Measurements from ENCODE around the gene GSAP. TPM values are rescaled to one million over a fixed set of nuclear protein-coding genes. Genes with fewer than 3 reads are reported as not detected.

GSAP gene
- total and polyA plus RNA-seq, 2 donors (not counting 3 experiments of a cell fraction or from before 2014, with no cell fraction given), result 2.3 to 5.8 TPM

DNA sequence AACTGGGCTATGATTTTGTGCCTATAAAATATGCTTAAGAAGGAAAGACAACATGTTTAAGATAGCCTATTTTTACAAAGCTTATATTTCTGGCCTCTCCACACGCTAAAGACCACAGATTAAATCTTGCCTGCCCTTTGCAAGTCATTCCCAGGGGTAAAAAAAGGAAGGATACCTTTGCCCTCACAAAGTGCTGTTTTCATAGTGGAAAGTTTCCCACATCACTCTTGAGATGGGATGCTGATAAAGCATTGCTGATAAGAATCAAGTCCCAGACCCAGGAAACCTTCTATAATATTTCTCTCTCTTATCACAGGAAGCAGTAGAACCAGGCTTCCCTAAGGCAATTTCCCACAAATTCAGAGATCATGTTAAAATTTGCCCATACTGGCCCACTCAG lies 56.5 kb downstream of the GSAP start:
- Histone ChIP-seq H3K9ac (replicated peaks; ENCODE audit: extremely low read depth, insufficient read depth, low read length) (no peak overlapping the region), H4K20me1 (replicated peaks; ENCODE audit: control insufficient read depth, extremely low read depth, insufficient read depth, low read length) (no peaks in the 10 kb centered on the region), H3K9me3 (replicated peaks; ENCODE audit: control insufficient read depth, insufficient read depth, low read length) (no peaks in the 10 kb centered on the region), H3K79me2 (ENCODE audit: control insufficient read depth, insufficient read depth, low read length) (no peaks in the 10 kb centered on the region), H2AFZ (ENCODE audit: low read depth, low read length) (no peak overlapping the region), H3K36me3 (ENCODE audit: control insufficient read depth in 2 of 2, extremely low read depth in 1 of 2, insufficient read depth in 2 of 2, low read length in 2 of 2) (no peaks in the 10 kb centered on the region), H3K4me2 (ENCODE audit: insufficient read depth, low read length) (no peak overlapping the region), H3K27ac (ENCODE audit: insufficient read depth, low read depth, low read length) (no peak overlapping the region), H3K4me3 (replicated peaks in 1 of 3; ENCODE audit: insufficient read depth in 1 of 3, low read depth in 1 of 3, low read length in 3 of 3) (no peak overlapping the region), H3K4me1 (ENCODE audit: control insufficient read depth, extremely low read depth, insufficient read depth, low read length) (peaks cover 9% of the 10 kb centered on the region), H3K9me1 (replicated peaks; ENCODE audit: control insufficient read depth, extremely low read depth, insufficient read depth, low read length) (no peaks in the 10 kb centered on the region), H3K27me3 (ENCODE audit: control insufficient read depth in 2 of 2, insufficient read depth in 2 of 2, low read length in 2 of 2) (no peaks in the 10 kb centered on the region)
- dilution Hi-C loops (cut with MboI; ENCODE audit: extremely low pct_ligation_motif_present, low sequenced_read_pairs), result no loop called here
- ChIA-PET CTCF (interaction anchor here (0.9 to 1.2 kb wide), 2 partner anchors 9 to 11 kb away, joined by 3 to 4 read pairs; no protein-coding TSS in a partner anchor), POLR2A (no interaction called here)
- no TSS peak for BruUV-seq (replicated peaks)
- FAIRE-seq (no peak), DNase-seq (ENCODE audit: low read depth, low spot score) (peak; percentile 44)
- no peak for TF ChIP-seq POLR2AphosphoS5 (IDR thresholded peaks at IDR 0.05; ENCODE audit: insufficient read depth, low read depth, low read length)
- TF ChIP-seq, protein P1, sequence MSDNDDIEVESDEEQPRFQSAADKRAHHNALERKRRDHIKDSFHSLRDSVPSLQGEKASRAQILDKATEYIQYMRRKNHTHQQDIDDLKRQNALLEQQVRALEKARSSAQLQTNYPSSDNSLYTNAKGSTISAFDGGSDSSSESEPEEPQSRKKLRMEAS (IDR thresholded peaks at IDR 0.05; ENCODE audit: insufficient read depth, insufficient read length), result no peak
- TF ChIP-seq MYC (IDR thresholded peaks at IDR 0.05; ENCODE audit: low read depth, low read length), result no peak
- peak; percentile 57 for TF ChIP-seq GATA2 (IDR thresholded peaks at IDR 0.05; ENCODE audit: insufficient read depth, insufficient read length, low read depth, low read length)
- intact Hi-C loops (cut with micrococcal nuclease), result no loop called here

DNA sequence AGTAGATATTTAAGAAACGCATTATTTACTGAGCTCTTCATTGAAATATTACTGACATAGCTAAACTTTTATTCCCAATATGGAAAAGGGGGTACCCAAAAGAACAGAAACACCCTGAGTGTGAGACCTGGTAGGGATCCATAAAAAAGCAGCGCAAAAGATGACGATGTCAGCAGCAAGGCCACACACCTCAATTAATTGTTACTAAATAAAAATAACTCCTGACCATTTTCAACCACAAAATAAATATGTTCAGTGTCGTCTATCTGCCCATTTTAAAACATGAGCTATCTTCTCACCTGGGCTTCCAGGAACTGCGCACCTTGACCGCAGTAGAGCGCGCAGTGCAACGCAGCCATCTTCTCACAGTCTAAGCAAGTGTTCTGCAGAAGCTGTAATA lies 61.2 kb downstream of the GSAP start:
- no TSS peak for BruUV-seq (replicated peaks)
- Histone ChIP-seq H3K4me1 (ENCODE audit: control insufficient read depth, extremely low read depth, insufficient read depth, low read length) (peaks cover 13% of the 10 kb centered on the region), H3K4me2 (ENCODE audit: insufficient read depth, low read length) (no peak overlapping the region), H3K79me2 (ENCODE audit: control insufficient read depth, insufficient read depth, low read length) (no peaks in the 10 kb centered on the region), H3K36me3 (ENCODE audit: control insufficient read depth in 2 of 2, extremely low read depth in 1 of 2, insufficient read depth in 2 of 2, low read length in 2 of 2) (no peaks in the 10 kb centered on the region), H3K4me3 (replicated peaks in 1 of 3; ENCODE audit: insufficient read depth in 1 of 3, low read depth in 1 of 3, low read length in 3 of 3) (no peak overlapping the region), H3K9me3 (replicated peaks; ENCODE audit: control insufficient read depth, insufficient read depth, low read length) (no peaks in the 10 kb centered on the region), H4K20me1 (replicated peaks; ENCODE audit: control insufficient read depth, extremely low read depth, insufficient read depth, low read length) (no peaks in the 10 kb centered on the region), H3K9me1 (replicated peaks; ENCODE audit: control insufficient read depth, extremely low read depth, insufficient read depth, low read length) (no peaks in the 10 kb centered on the region), H2AFZ (ENCODE audit: low read depth, low read length) (no peak overlapping the region), H3K27me3 (ENCODE audit: control insufficient read depth in 2 of 2, insufficient read depth in 2 of 2, low read length in 2 of 2) (no peaks in the 10 kb centered on the region), H3K27ac (ENCODE audit: insufficient read depth, low read depth, low read length) (no peak overlapping the region), H3K9ac (replicated peaks; ENCODE audit: extremely low read depth, insufficient read depth, low read length) (no peak overlapping the region)
- CTCF ChIA-PET, result interaction anchor here (0.7 kb wide), 1 partner anchor 118 kb away, joined by 3 read pairs; no protein-coding TSS in a partner anchor
- no peak for FAIRE-seq
- POLR2A ChIA-PET, result no interaction called here
- TF ChIP-seq, protein P1 (IDR thresholded peaks at IDR 0.05; ENCODE audit: insufficient read depth, insufficient read length), result no peak
- TF ChIP-seq GATA2 (IDR thresholded peaks at IDR 0.05; ENCODE audit: insufficient read depth, insufficient read length, low read depth, low read length), result no peak
- TF ChIP-seq EZH2 (IDR thresholded peaks at IDR 0.05; ENCODE audit: borderline replicate concordance, low read depth, low read length, severe bottlenecking), result no peak
- TF ChIP-seq POLR2A (IDR thresholded peaks at IDR 0.05; ENCODE audit: low read depth, low read length), result no peak
- no peak for TF ChIP-seq MYC (IDR thresholded peaks at IDR 0.05; ENCODE audit: low read depth, low read length)
- no peak for TF ChIP-seq POLR2AphosphoS5 (IDR thresholded peaks at IDR 0.05; ENCODE audit: insufficient read depth, low read depth, low read length)
- TF ChIP-seq, protein P2, sequence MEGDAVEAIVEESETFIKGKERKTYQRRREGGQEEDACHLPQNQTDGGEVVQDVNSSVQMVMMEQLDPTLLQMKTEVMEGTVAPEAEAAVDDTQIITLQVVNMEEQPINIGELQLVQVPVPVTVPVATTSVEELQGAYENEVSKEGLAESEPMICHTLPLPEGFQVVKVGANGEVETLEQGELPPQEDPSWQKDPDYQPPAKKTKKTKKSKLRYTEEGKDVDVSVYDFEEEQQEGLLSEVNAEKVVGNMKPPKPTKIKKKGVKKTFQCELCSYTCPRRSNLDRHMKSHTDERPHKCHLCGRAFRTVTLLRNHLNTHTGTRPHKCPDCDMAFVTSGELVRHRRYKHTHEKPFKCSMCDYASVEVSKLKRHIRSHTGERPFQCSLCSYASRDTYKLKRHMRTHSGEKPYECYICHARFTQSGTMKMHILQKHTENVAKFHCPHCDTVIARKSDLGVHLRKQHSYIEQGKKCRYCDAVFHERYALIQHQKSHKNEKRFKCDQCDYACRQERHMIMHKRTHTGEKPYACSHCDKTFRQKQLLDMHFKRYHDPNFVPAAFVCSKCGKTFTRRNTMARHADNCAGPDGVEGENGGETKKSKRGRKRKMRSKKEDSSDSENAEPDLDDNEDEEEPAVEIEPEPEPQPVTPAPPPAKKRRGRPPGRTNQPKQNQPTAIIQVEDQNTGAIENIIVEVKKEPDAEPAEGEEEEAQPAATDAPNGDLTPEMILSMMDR (IDR thresholded peaks at IDR 0.05; ENCODE audit: extremely low read depth in 1 of 2, insufficient read depth in 1 of 2, low read depth in 1 of 2, low read length in 2 of 2), result no peak
- no peak for TF ChIP-seq JUN (IDR thresholded peaks at IDR 0.05; ENCODE audit: borderline replicate concordance, insufficient read depth, insufficient read length, low read depth)
- no peak for TF ChIP-seq FOS (IDR thresholded peaks at IDR 0.05; ENCODE audit: borderline replicate concordance, insufficient read depth, low read length)
- intact Hi-C loops (cut with micrococcal nuclease), result no loop called here
- dilution Hi-C loops (cut with MboI; ENCODE audit: extremely low pct_ligation_motif_present, low sequenced_read_pairs), result no loop called here
- no peak for DNase-seq (ENCODE audit: low read depth, low spot score)

All from endothelial cell of umbilical vein (primary cell).